GM19467 (cell line): ENCODE results near the gene ABCD1.

Experiments
- ATAC-seq: cut with Tn5 transposase; IDR thresholded peaks from one replicate; pipeline ENCODE4 v1.9.1; 2021; ENCODE audit warnings: mild to moderate bottlenecking, moderate library complexity; ENCODE audit not compliant: unreplicated experiment

The ABCD1 gene

GRCh38 chrX:153750127-153750774, 25.6 kb downstream of the ABCD1 start:
- no peak for ATAC-seq

- no peak for ATAC-seq
These were observed 30.5 kb downstream of the ABCD1 start for GRCh38 chrX:153755136-153755535.

GRCh38 chrX:153761863-153762262, 37.2 kb downstream of the ABCD1 start:
- no peak for ATAC-seq

- ATAC-seq, result no peak
These were observed 38.0 kb downstream of the ABCD1 start for GRCh38 chrX:153762626-153763173.

GRCh38 chrX:153763298-153763932, 38.8 kb downstream of the ABCD1 start:
- ATAC-seq, result no peak

- ATAC-seq, result peak; percentile 52
These were observed 39.5 kb downstream of the ABCD1 start, which contains the start of gene PLXNB3 for GRCh38 chrX:153763989-153764755. PLXNB3 (plus strand) TSS chrX:153764249; CDS start chrX:153765536, 1,287 bp downstream.

GRCh38 chrX:153764786-153765137, 40.1 kb downstream of the ABCD1 start:
- no peak for ATAC-seq

- no peak for ATAC-seq
These were observed 40.8 kb downstream of the ABCD1 start for GRCh38 chrX:153765138-153766079.

- no peak for ATAC-seq
These were observed 41.6 kb downstream of the ABCD1 start for GRCh38 chrX:153766098-153766817.

GRCh38 chrX:153766871-153767673, 42.4 kb downstream of the ABCD1 start:
- ATAC-seq, result no peak

- no peak for ATAC-seq
These were observed 43.0 kb downstream of the ABCD1 start for GRCh38 chrX:153767674-153768055.

- no peak for ATAC-seq
These were observed 43.9 kb downstream of the ABCD1 start for GRCh38 chrX:153768311-153769157.

- ATAC-seq, result no peak
These were observed 44.7 kb downstream of the ABCD1 start for GRCh38 chrX:153769158-153769864.

GRCh38 chrX:153769865-153770600, 45.4 kb downstream of the ABCD1 start:
- no peak for ATAC-seq

GRCh38 chrX:153770601-153771414, 46.2 kb downstream of the ABCD1 start:
- ATAC-seq, result no peak
